Esophagus muscularis mucosa (tissue), 3 donors: ENCODE results near the gene E2F2.

Source experiments
- CTCF ChIP-seq, 3 experiments: fragments of 200-600 bp in 2 of 3; fragments of 450-650 bp in 1 of 3; sonication (generic) in 2 of 3; IDR thresholded peaks; one replicate each; pipeline ENCODE4 v1.5.1; 2017 to 2019; ENCODE audit warnings: antibody characterized with exemption in 3 of 3, mild to moderate bottlenecking in 2 of 3, moderate library complexity in 1 of 3
- POLR2A ChIP-seq: fragments of 450-650 bp; IDR thresholded peaks from one replicate; pipeline ENCODE4 v1.6.1; 2017; ENCODE audit warnings: antibody characterized with exemption, moderate library complexity, mild to moderate bottlenecking, low read depth

DNA sequence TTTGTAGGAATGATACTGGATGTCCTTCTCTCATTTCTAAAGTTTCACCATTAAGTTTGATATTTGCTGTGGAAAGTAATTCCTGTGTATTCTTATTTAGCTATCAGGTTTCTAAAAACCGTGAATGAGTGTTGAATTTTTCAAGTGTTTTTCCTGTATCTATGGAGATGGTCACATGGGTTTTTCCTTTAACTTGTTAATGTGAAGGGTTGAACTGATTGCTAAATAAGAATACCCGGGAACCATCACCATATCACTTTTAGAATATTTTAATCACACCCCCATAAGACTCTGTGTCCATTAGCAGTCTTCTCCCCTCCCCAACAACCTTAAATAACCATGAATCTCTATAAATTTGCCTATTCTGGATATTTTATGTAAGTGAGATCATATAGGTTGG, 30.6 kb downstream of the E2F2 start:
- TF ChIP-seq CTCF (IDR thresholded peaks at IDR 0.05) (no peak), POLR2A (no peak)
